ENCODE measurements around the gene CEBPG.

CEBPG gene

GRCh38 chr19:33408116-33408515 is 34.6 kb downstream of the CEBPG start:
- DNase-seq = no peak

DNA sequence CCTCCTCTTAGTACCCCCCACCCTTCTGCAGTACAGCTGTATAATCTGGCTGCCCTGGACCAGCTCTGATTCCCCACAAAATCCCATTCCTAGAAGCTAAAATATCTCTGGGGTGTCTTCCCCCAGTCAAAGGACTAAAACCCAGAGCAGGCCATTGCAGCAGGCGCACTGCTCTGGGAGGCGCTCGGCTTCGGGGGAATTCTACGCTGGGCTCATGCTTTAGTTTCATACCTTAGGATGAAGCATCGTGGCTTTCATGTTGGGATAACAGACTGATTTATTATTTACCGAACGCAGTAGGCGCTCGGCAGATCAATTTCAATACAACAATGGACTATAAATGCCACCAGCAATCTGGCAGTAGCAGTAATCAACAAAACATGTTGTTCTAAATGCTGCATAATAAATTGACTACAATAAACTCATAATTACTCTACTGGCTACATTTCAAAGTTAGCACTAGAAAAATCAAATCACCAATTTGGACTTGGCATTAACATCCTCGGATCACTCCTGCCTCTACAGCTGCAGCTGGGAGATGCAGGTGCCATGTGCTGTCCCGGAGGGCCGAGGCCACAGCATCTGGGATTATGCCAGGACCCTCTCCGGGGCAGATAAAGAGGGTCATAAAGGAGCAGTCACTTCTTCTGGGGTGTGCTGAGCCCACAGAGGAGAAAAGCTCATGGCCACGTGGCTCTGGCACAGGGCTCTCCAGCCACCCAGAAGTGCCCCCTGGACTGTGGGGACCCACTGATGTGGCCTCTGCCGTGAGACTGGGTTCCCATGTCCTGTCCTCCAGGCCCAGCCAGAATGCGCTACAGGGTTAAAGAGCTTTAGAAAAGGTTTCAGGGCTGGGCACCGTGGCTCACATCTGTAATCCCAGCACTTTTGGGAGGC is 35.3 kb downstream of the CEBPG start:
- DNase-seq = no peak

GRCh38 chr19:33409906-33410685 is 36.6 kb downstream of the CEBPG start:
- DNase-seq = no peak

DNA sequence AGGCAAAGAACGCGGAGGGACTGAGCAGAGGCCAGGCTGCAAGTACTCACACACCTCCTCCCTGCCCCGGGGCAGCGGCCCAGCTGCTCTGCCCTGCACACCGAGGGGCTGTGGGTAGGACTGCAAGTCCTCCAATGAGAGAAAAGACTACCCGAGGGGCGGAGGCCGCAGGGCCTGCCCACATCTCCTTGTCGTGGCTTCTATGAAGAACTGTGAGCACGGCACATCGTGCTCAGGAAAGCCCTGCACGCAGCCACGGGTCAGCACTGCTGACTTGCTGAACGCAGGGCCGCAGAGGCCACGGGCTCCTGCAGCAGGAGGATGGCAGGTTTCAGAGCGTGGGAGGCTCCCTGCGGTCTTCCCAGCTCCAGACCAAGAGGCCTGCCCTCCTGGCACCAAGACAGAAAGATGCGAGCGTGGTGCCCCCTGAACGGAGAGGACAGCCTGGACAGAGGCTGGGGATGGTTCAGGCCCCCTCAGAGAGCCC is 37.4 kb downstream of the CEBPG start:
- DNase-seq = no peak

DNA sequence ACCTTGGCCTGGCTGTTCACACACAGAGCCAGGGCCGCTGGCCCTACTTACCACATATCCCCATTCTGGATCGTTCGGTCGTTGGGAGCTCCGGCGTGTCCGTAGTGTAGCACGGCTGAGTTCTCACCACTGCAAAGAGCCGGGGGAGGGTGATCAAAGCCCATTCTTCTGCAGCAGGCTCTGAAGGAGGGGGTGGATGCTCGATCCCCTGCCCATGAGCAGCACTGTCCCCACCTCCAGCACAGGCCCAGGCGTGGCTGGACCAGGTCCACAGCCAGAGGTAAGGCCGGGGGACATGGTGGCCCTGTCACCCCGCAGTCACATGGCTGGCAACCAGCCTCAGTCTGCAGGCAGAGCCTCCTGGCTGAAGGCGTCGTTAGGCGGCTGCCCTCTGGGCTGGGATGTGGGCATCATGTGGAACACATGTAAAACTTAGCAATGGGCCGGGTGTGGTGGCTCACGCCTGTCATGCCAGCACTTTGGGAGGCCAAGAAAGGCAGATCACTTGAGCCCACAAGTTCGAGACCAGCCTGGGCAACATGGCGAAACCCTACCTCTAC is 38.2 kb downstream of the CEBPG start:
- DNase-seq = no peak

DNA sequence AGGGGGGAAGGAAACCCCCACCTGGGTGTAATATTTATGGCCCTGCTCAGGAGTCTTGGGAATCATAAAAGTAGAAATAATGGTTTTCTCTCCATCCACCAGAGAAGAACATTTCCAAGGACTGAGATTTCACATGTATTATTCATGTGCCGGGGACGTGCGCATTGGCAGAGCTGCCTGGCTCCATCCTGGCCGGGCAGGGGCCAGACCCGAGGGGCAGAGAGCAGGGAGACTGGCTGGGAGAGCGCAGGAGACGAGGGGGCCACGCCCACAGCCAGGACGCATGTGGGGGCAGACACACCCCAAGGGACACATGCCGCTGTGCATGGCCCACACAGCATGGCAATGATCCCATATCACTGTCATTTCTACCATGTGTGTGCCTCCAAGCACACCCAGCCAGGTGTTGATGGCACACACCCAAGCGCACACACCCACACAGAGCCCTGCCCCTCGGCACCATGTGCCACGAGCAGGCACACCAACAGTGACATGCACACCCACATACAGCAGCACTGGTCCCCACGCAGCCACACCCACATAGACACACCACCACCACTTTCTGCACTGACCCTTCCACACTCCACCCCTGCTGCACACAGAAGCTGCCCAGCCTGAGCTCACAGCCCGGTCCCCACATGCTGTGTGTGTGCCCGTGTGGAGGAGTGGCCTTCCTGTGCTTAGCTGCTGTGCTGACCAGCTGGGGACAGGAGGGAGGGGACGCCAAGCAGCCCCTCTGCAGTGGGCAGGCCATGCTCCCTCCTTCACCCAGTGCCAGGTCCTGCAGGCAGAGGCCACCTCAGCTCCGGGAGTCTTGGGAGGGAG is 39.3 kb downstream of the CEBPG start:
- no peak for DNase-seq

DNA sequence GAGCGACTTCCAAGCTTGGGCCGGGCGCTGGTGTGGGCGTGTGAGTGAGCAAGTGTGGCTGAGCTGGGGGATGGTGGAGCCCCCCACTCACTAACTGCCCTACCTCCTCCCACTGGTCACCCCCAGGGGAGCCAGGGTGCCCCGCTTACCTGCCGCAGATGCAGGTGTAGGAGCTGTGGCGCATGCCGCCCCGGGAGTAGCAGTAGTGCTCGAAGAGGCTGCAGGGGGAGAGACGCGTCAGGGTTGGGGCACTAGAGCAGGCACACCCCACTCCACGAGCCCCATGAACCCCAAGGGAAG is 39.9 kb downstream of the CEBPG start:
- DNase-seq = no peak

DNA sequence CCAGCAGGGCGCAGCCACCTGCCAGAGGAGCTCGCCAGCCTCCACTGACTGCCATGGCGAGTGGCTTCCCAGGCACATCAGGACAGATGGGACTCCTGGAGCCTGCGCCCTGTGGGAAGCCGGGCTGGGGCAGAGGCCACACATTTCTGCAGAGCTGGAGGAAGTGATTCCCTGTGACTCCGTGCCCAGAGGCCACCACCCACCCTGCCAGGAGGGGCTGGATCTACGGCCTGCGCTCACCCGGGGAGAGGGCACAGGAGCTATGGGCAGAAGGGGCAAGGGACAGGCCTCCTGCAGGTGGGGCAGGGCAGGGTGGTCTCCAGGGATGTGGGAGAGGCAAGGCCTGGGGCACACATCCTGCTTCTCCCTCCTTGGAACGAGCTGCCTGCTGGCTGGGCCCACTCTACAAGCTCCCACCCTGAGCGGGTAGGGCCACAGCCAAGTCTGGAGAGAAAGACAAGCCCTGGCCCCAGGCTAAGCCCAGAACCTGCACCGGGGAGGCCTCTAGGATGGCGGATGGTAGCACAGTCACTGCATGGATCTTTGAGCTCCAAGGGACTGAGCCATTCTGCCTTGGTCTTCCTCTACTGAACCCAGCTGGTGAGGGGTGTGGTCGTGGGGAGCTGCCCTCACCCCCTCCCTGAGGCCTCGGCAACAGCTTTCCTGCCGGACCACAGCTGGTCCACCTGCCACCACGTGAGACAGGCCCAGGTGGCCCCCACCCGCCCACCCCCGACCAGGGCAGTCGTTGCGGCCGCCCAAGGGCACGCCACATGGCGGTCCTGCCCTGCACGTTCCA is 40.6 kb downstream of the CEBPG start:
- DNase-seq = no peak

DNA sequence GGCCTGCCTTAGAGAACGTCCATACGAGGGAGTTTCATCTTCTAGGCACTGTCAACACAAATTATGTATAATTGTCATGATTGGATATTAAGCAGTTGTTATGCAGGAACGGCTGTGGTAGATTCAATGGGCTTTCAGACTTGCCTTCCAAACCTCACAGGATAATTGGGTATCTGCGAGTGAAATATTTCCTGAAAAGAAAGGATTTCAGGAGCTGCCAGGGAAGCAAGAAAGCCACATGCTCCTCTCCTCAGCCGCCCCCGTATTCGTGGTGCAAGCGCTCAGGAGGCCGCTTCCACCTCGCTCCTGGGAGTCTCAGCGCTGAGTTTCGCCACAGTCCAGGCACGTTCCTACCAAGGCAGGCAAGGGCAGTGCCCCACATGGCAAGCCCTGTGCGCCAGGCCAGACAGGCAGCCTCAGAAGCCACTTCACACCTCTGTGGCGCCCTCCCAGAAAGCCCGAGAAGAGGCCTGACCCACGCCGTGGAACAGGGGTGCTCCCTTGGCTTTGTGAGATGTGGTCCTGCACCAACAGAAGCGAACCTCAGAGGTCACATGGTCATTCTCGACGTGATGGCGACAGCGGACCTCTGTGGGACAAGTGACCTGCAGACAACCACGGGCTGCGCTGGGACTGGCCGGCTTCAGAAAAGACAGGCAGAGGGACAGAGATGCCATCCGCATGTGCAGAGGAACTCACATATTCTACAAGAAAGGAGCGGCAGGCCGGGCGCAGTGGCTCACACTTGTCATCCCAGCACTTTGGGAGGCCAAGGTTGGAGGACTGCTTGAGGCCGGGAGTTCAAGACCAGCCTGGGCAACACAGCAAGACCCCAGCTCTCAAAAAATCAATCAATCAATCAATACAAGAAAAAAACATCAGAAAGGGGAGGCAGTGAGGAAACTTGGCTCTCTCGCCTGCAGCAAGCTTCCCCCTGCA is 41.4 kb downstream of the CEBPG start:
- no peak for DNase-seq

GRCh38 chr19:33416307-33417215 is 43.1 kb downstream of the CEBPG start:
- peak; percentile 75 for DNase-seq

DNA sequence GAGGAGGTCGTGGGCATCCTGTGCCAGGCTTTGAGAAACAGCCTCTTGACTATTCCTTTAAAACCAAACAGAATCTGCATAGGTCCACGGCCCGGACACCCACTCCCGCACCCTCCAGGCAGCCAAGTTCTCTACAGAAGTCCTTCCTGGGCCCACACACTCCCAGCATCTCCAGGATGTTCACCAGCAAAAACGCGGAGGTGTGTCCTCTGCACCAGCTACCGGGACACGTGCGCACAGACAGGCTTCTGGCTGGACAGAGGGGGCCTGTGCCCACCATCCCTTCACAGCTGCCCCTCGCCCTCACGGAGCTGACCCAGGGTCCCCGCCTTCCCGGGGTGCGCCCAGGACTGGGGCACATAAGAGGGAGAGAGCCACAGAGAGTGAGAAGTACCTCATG is 44.2 kb downstream of the CEBPG start:
- no peak for DNase-seq

- DNase-seq = no peak
Measured at GRCh38 chr19:33418461-33418860, 45.0 kb downstream of the CEBPG start.

DNA sequence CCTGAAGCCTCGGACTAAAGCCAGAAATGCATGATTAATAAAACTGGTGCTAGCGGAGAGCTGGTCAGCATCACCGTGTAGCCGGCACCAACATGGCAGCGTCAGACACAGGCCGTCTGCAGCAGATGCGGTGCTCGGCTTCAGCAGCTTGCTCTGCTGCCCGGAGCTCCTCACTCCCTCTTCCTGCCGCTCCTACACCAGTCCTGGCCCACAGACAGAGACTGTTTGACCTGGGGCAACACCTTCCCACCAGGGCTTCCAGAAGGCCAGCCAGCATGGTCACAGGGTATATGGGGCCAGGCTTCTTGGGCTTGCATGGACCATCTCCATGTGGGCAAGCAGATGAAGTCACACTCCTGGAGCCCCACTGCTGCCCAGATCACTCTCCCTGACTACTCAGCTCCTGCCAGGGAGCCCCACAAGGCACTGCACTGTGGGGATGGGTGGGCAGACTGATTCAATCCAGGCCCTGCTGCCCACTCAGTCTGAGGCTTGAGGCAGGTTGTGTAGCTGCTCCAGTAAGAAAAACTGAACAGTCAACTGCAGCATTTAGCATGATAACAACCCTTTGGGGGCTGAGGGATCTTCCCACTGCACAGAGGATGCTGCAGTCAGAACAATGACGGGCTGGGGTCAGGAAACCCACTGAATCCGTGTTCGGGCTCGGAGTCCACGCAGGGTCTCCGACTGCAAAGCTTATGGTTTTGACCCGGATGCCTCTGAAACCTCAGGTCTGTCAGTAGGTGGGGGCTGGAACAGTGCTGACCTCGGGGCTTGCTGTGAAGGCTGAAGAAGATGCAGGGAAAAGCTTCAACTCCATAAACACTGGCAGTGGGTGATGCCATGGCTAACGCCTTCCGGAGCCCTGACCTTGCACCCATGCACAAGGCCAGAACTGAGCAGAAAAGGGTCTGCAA is 45.6 kb downstream of the CEBPG start:
- no peak for DNase-seq

DNA sequence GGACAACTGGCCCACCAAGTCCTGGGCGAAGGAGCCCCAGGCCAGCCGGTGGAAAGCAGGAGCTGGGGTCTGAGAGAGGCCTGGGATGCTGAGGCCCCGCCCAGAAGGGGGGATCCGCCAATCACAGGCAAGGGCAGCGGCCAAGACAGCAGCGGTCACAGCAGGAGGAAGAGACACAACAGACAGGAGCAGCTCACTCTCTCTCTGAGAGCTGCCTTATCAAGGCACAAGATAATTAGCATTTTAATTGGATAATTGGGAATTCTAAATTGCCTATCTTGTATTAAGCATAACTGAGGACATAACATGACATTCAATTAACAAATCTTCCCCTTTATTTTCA is 46.2 kb downstream of the CEBPG start:
- DNase-seq = no peak

- DNase-seq = no peak
Measured at GRCh38 chr19:33420821-33421220, 47.3 kb downstream of the CEBPG start.

GRCh38 chr19:33421368-33421767 is 47.9 kb downstream of the CEBPG start:
- DNase-seq = no peak

DNA sequence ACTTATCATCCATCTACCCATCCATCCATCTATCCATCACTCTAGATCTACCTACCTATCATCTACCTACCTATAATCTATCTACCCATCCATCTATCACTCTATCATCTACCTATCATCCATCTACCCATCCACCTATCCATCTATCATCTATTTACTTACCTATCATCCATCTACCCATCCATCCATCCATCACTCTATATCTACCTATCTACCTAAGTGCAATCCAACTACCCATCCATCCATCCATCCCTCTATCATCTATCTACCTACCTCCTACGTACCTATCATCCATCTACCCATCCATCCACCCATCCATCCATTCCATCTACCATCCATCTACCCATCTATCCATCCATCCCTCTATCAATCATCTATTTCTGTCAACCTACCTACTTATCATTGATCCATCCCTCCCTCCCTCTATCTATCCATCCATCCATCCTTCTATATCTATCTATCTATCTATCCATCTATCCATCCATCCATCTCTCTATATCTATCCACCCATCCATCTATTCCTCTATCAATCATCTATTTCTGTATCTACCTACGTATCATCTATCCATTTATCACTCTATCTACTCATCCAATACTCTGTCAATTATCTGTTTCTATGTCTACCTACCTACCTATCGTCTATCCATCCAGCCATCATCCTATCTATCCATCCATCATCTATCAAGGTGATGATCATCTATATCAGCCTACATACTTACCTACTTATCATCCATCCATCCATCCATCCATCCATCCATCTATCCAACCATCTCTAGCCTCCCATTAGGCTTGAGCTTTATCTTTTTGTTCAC is 49.1 kb downstream of the CEBPG start:
- DNase-seq = no peak

DNA sequence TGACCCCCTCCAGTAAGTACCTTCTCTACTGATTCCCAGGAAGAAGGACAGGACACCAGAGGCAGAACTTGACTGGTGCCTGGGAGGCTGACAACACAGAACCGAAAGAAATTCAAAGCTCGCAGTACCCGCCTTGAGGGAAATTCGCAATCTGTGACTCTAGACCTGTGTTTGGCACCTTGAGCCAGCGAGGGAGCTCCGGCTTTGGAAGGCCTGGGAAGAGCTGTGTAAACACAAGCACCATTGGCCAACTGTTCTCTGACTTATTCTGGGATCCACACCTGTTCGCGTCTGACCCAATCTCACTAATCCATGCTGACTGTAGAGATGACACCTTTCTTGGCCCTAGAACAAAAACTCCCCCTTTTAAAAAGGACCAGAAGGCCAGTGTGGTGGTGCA is 50.7 kb downstream of the CEBPG start:
- DNase-seq = no peak

All from hematopoietic multipotent progenitor cell treated with erythropoietin and hydrocortisone succinate and interleukin-3 and kit ligand, for 8 days (in vitro differentiated cells).